Measurements from ENCODE around the gene PKDCC. TPM values are rescaled to one million over a fixed set of nuclear protein-coding genes. Genes with fewer than 3 reads are reported as not detected.

The PKDCC gene
- total RNA-seq, 2 donors from 2014 or later, result 85.3 to 105 TPM

- Mint-ChIP-seq H3K9me3 (no peaks in the 10 kb centered on the region), H3K4me1 (peaks cover 56% of the 10 kb centered on the region), H3K36me3 (ENCODE audit: low read depth) (peaks cover 40% of the 10 kb centered on the region), H3K4me3 (no peak overlapping the region), H3K27ac (peak overlapping the region; percentile 61), H3K27me3 (ENCODE audit: insufficient read depth) (peaks cover 10% of the 10 kb centered on the region)
- DNase-seq, result no peak
- WGBS, 2 experiments (ENCODE audit: insufficient coverage in 1 of 2, insufficient read length in 1 of 2), result 90 to 96% methylated on average over 4 to 8 of the region's 8 CpGs
- Histone ChIP-seq H3K27ac (ENCODE audit: low read depth, low read length) (no peak overlapping the region), H3K4me1 (ENCODE audit: control insufficient read depth, insufficient read depth, low read length) (peaks cover 25% of the 10 kb centered on the region), H3K4me3 (ENCODE audit: low read length) (no peak overlapping the region), H3K9ac (ENCODE audit: extremely low read depth, low read length, poor library complexity, severe bottlenecking) (no peak overlapping the region), H3K9me3 (ENCODE audit: control insufficient read depth, low read length) (no peaks in the 10 kb centered on the region), H3K36me3 (ENCODE audit: control insufficient read depth, insufficient read depth, low read length) (peaks cover 44% of the 10 kb centered on the region), H3K27me3 (ENCODE audit: control insufficient read depth, insufficient read depth, low read length, poor library complexity, severe bottlenecking) (no peaks in the 10 kb centered on the region)
- TF ChIP-seq, protein P1, sequence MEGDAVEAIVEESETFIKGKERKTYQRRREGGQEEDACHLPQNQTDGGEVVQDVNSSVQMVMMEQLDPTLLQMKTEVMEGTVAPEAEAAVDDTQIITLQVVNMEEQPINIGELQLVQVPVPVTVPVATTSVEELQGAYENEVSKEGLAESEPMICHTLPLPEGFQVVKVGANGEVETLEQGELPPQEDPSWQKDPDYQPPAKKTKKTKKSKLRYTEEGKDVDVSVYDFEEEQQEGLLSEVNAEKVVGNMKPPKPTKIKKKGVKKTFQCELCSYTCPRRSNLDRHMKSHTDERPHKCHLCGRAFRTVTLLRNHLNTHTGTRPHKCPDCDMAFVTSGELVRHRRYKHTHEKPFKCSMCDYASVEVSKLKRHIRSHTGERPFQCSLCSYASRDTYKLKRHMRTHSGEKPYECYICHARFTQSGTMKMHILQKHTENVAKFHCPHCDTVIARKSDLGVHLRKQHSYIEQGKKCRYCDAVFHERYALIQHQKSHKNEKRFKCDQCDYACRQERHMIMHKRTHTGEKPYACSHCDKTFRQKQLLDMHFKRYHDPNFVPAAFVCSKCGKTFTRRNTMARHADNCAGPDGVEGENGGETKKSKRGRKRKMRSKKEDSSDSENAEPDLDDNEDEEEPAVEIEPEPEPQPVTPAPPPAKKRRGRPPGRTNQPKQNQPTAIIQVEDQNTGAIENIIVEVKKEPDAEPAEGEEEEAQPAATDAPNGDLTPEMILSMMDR (conservative IDR thresholded peaks at IDR 0.05), result no peak
Measured at GRCh38 chr2:42060028-42060427, 12.2 kb downstream of the PKDCC start.

DNA sequence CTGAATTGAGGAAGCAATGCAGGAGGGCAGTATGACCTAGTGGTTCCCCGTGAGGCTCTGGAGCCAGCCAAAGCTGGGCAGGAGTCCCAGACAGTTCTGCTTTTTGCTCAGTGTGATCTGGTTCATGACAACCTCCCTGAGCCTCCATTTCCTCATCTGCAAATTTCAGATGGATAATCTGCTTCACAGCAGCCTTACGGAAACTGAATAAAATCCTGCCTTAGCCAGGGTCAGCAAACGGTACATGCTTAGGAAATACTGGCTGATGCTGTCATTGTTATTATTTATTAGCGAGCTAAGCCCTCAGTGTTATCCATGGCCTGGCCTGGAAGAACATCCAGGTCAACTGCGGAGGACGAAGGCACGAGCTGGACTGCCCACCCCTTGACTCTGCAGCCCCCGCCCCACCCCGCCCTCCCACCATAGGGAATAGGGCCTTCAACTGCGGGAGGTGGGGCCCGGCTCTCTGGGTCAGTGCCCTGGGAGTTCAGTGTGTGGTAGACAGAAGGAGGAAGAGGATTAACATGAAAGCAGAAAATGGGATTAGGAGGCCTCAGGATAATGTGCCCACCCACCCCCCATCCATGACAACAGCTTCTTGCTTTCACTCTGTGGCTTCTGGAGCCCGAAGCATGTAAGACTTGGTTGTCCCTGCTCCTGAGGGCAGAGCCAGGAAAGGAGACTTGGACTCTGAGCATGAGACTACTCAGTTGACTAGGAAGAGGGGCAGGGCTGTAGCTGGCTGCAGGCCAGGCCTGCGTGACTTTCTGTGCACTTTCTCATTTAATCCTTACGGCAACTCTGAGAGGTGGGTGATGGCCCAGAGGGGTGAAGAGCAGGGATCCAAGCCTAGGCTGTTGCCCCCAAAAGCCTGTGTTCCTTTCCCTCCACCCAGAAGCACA, 13.1 kb downstream of the PKDCC start:
- no peak overlapping the region for H3K27ac ChIP-seq (ENCODE audit: low read depth, low read length)
- Mint-ChIP-seq H3K36me3 (ENCODE audit: low read depth) (peaks cover 32% of the 10 kb centered on the region), H3K4me3 (no peak overlapping the region), H3K9me3 (no peaks in the 10 kb centered on the region), H3K27me3 (ENCODE audit: insufficient read depth) (peaks cover 10% of the 10 kb centered on the region), H3K4me1 (peaks cover 50% of the 10 kb centered on the region), H3K27ac (peak overlapping the region; percentile 61)
- H3K4me3 ChIP-seq (ENCODE audit: low read length), result no peak overlapping the region
- 77 to 94% methylated on average over 6 to 14 of the region's 14 CpGs for WGBS, 2 experiments (ENCODE audit: insufficient coverage in 1 of 2, insufficient read length in 1 of 2)
- peak; percentile 64 for DNase-seq
- H3K9ac ChIP-seq (ENCODE audit: extremely low read depth, low read length, poor library complexity, severe bottlenecking), result no peak overlapping the region
- H3K27me3 ChIP-seq (ENCODE audit: control insufficient read depth, insufficient read depth, low read length, poor library complexity, severe bottlenecking), result no peaks in the 10 kb centered on the region
- H3K4me1 ChIP-seq (ENCODE audit: control insufficient read depth, insufficient read depth, low read length), result peaks cover 26% of the 10 kb centered on the region
- TF ChIP-seq, protein P1 (conservative IDR thresholded peaks at IDR 0.05), result no peak
- peaks cover 36% of the 10 kb centered on the region for H3K36me3 ChIP-seq (ENCODE audit: control insufficient read depth, insufficient read depth, low read length)
- H3K9me3 ChIP-seq (ENCODE audit: control insufficient read depth, low read length), result no peaks in the 10 kb centered on the region

- H3K4me1 ChIP-seq (ENCODE audit: control insufficient read depth, insufficient read depth, low read length), result peaks cover 26% of the 10 kb centered on the region
- H3K4me1 Mint-ChIP-seq, result peaks cover 45% of the 10 kb centered on the region
- no peaks in the 10 kb centered on the region for H3K9me3 ChIP-seq (ENCODE audit: control insufficient read depth, low read length)
- no peak overlapping the region for H3K27ac ChIP-seq (ENCODE audit: low read depth, low read length)
- peaks cover 27% of the 10 kb centered on the region for H3K36me3 ChIP-seq (ENCODE audit: control insufficient read depth, insufficient read depth, low read length)
- DNase-seq, result no peak
- peak overlapping the region; percentile 45 for H3K27ac Mint-ChIP-seq
- WGBS, 2 experiments (ENCODE audit: insufficient coverage in 1 of 2, insufficient read length in 1 of 2), result 71% methylated on average over 1 of the region's 1 CpG; no CpG with 5 or more reads in 1 of the 2 experiments
- H3K4me3 Mint-ChIP-seq, result no peak overlapping the region
- no peak overlapping the region for H3K4me3 ChIP-seq (ENCODE audit: low read length)
- H3K9me3 Mint-ChIP-seq, result no peaks in the 10 kb centered on the region
- H3K27me3 Mint-ChIP-seq (ENCODE audit: insufficient read depth), result peaks cover 10% of the 10 kb centered on the region
- H3K27me3 ChIP-seq (ENCODE audit: control insufficient read depth, insufficient read depth, low read length, poor library complexity, severe bottlenecking), result no peaks in the 10 kb centered on the region
- no peak overlapping the region for H3K9ac ChIP-seq (ENCODE audit: extremely low read depth, low read length, poor library complexity, severe bottlenecking)
- TF ChIP-seq, protein P1 (conservative IDR thresholded peaks at IDR 0.05), result no peak
- peaks cover 23% of the 10 kb centered on the region for H3K36me3 Mint-ChIP-seq (ENCODE audit: low read depth)
Measured at GRCh38 chr2:42061839-42062238, 14.0 kb downstream of the PKDCC start.

Measured in endodermal cell (in vitro differentiated cells).